CD14-positive monocyte (primary cell): Measurements from ENCODE around the gene MLX. TPM values are rescaled to one million over a fixed set of nuclear protein-coding genes. Genes with fewer than 3 reads are reported as not detected.
"Not testable (repeated sequence)": the region's sequence is repeated elsewhere in the genome, so short reads cannot be mapped to it uniquely, and the experiment has no call there.

Source experiments
- DNase-seq, 3 donors: peaks; one replicate each; pipeline ENCODE4 v3.0.0-alpha.2; 2011 to 2022
- H2AFZ ChIP-seq: 2 replicates; pipeline ENCODE4 v1.6.0; 2012; ENCODE audit warnings: mild to moderate bottlenecking, low read depth, low read length, inconsistent platforms; ENCODE audit not compliant: insufficient read depth, poor library complexity, severe bottlenecking
- H3K27ac ChIP-seq, 2 donors: 1 replicate in 1 of 2; 2 replicates in 1 of 2; pipeline ENCODE4 v1.5.1; 2012 to 2013; ENCODE audit warnings: low read length in 2 of 2, control low read depth in 1 of 2, inconsistent platforms in 1 of 2, low read depth in 1 of 2, mild to moderate bottlenecking in 1 of 2
- H3K27me3 ChIP-seq, 2 donors: one replicate each; pipeline versions ENCODE4 v1.6.0 to v1.6.1; 2011 to 2013; ENCODE audit warnings: low read length in 2 of 2; ENCODE audit not compliant: control insufficient read depth in 2 of 2, insufficient read depth in 2 of 2
- H3K36me3 ChIP-seq, 2 donors: replicated peaks in 1 of 2; 1 replicate in 1 of 2; 2 replicates in 1 of 2; pipeline versions ENCODE4 v1.5.1 to v1.6.1; 2012 to 2013; ENCODE audit warnings: low read length in 2 of 2, control low read depth in 1 of 2, inconsistent platforms in 1 of 2, mild to moderate bottlenecking in 1 of 2; ENCODE audit not compliant: insufficient read depth in 2 of 2, control insufficient read depth in 1 of 2
- H3K4me1 ChIP-seq, 2 donors: 1 replicate in 1 of 2; 2 replicates in 1 of 2; pipeline versions ENCODE4 v1.5.1 to v1.6.1; 2012 to 2013; ENCODE audit warnings: low read length in 2 of 2, control low read depth in 1 of 2, inconsistent platforms in 1 of 2, mild to moderate bottlenecking in 1 of 2, moderate library complexity in 1 of 2; ENCODE audit not compliant: insufficient read depth in 2 of 2, control insufficient read depth in 1 of 2
- H3K4me2 ChIP-seq: replicated peaks from 2 replicates; pipeline ENCODE3; 2012; ENCODE audit warnings: low read length, moderate library complexity, mild to moderate bottlenecking; ENCODE audit not compliant: poor library complexity, severe bottlenecking; ENCODE audit errors: extremely low read depth
- H3K4me3 ChIP-seq, 3 experiments: fragments of 200-600 bp in 1 of 3; sonication (generic) in 1 of 3; replicated peaks in 1 of 3; 1 replicate in 2 of 3; 2 replicates in 1 of 3; pipeline ENCODE4 v1.5.1; 2011 to 2013; ENCODE audit warnings: low read length in 3 of 3, mild to moderate bottlenecking in 3 of 3, control low read depth in 2 of 3, low read depth in 2 of 3, inconsistent platforms in 1 of 3, moderate library complexity in 1 of 3
- H3K79me2 ChIP-seq: 2 replicates; pipeline ENCODE4 v1.6.0; 2012; ENCODE audit warnings: mild to moderate bottlenecking, control low read depth, inconsistent platforms, low read length, moderate library complexity; ENCODE audit not compliant: insufficient read depth
- H3K9ac ChIP-seq: 2 replicates; pipeline ENCODE4 v1.6.0; 2017; ENCODE audit warnings: low read length, mild to moderate bottlenecking; ENCODE audit not compliant: insufficient read depth, poor library complexity, severe bottlenecking
- H3K9me3 ChIP-seq, 2 donors: replicated peaks in 1 of 2; 1 replicate in 1 of 2; 2 replicates in 1 of 2; pipeline versions ENCODE4 v1.5.1 to v1.6.1; 2012 to 2013; ENCODE audit warnings: low read length in 2 of 2, control low read depth in 1 of 2; ENCODE audit not compliant: control insufficient read depth in 1 of 2, insufficient read depth in 1 of 2
- H4K20me1 ChIP-seq: 2 replicates; pipeline ENCODE4 v1.6.0; 2012; ENCODE audit warnings: mild to moderate bottlenecking, low read length, control low read depth, moderate library complexity; ENCODE audit not compliant: insufficient read depth
- H3K27ac Mint-ChIP-seq, 7 donors: one replicate each; pipeline ENCODE4 v1.8.0; 2020; ENCODE audit warnings: mild to moderate bottlenecking in 7 of 7, mixed read lengths in 7 of 7, moderate library complexity in 6 of 7, inconsistent platforms in 2 of 7
- H3K27me3 Mint-ChIP-seq, 3 donors: one replicate each; pipeline ENCODE4 v1.8.0; 2021 to 2022; ENCODE audit warnings: low read depth in 3 of 3, mild to moderate bottlenecking in 3 of 3, mixed read lengths in 3 of 3, moderate library complexity in 3 of 3, inconsistent platforms in 1 of 3
- H3K36me3 Mint-ChIP-seq, 2 donors: one replicate each; pipeline ENCODE4 v1.8.0; 2020; ENCODE audit warnings: mixed read lengths in 2 of 2, inconsistent platforms in 1 of 2, mild to moderate bottlenecking in 1 of 2
- H3K4me1 Mint-ChIP-seq: one replicate; pipeline ENCODE4 v1.8.0; 2020; ENCODE audit warnings: mild to moderate bottlenecking, mixed read lengths
- H3K4me3 Mint-ChIP-seq, 2 donors: one replicate each; pipeline ENCODE4 v1.8.0; 2020; ENCODE audit warnings: mild to moderate bottlenecking in 2 of 2, mixed read lengths in 2 of 2, moderate library complexity in 1 of 2
- H3K9me3 Mint-ChIP-seq, 7 donors: one replicate each; pipeline ENCODE4 v1.8.0; 2020 to 2022; ENCODE audit warnings: mixed read lengths in 7 of 7, mild to moderate bottlenecking in 6 of 7, moderate library complexity in 6 of 7, inconsistent platforms in 2 of 7
- WGBS: methylation state at CpG from one replicate; pipeline ENCODE4 v1.1.5; 2013; ENCODE audit warnings: missing lambda C conversion rate; ENCODE audit not compliant: insufficient coverage; 5-methylcytosine and 5-hydroxymethylcytosine counted together
- intact Hi-C, 2 donors: fragments of 100-400 bp; cut with micrococcal nuclease; formaldehyde crosslinking; loops; one replicate each; pipeline versions ENCODE4 v1.15.0 to v1.15.1; 2023
- polyA plus RNA-seq, 3 donors: library from polyadenylated mRNA; depleted of rRNA in 1 of 3; unstranded in 2 of 3; stranded (reverse) in 1 of 3; fragments of 300-500 nt in 2 of 3; fragments of >200 nt in 1 of 3; fragmentation: Illumina TruSeq in 2 of 3; gene quantifications; 1 replicate in 2 of 3; 2 replicates in 1 of 3; pipeline ENCODE4 v1.2.3, GENCODE V29; 2012 to 2021
- TF ChIP-seq, protein P1 (sequence below): fragments of 200-600 bp; IDR thresholded peaks from one replicate; pipeline ENCODE4 v1.8.0; 2022; ENCODE audit warnings: antibody characterized with exemption, mild to moderate bottlenecking

The MLX gene
- polyA plus RNA-seq, 3 donors: 61.4 to 106 (median 63.5) TPM

DNA sequence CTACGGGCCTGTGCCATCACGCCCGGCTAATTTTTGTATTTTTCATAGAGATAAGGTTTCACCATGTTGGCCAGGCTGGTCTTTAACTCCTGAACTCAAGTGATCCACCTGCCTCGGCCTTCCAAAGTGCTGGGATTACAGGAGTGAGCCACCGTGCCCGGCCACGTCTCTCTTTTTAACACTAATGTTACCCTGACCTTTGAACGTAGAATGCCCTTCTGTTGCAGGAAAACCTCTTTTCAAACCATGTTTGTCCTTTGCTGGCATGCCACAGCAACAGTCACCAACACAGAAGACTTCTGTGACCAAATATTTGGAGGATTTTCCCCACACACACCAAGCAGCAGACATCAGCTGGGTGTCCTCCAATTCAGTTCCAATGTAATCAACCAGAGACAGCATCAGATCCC, 22.0 kb upstream of the MLX start:
- Mint-ChIP-seq H3K4me3 (no peak overlapping the region), H3K9me3 (peaks cover 0 to 4% (median 0%) of the 10 kb centered on the region in 7 donors), H3K27me3 (peaks cover 20 to 30% (median 26%) of the 10 kb centered on the region in 3 donors), H3K36me3 (peaks cover 51 to 68% of the 10 kb centered on the region in 2 donors), H3K27ac (no peak overlapping the region), H3K4me1 (peaks cover 9% of the 10 kb centered on the region)
- H3K9ac ChIP-seq: no peak overlapping the region
- no peaks in the 10 kb centered on the region for H3K9me3 ChIP-seq
- TF ChIP-seq, protein P1, sequence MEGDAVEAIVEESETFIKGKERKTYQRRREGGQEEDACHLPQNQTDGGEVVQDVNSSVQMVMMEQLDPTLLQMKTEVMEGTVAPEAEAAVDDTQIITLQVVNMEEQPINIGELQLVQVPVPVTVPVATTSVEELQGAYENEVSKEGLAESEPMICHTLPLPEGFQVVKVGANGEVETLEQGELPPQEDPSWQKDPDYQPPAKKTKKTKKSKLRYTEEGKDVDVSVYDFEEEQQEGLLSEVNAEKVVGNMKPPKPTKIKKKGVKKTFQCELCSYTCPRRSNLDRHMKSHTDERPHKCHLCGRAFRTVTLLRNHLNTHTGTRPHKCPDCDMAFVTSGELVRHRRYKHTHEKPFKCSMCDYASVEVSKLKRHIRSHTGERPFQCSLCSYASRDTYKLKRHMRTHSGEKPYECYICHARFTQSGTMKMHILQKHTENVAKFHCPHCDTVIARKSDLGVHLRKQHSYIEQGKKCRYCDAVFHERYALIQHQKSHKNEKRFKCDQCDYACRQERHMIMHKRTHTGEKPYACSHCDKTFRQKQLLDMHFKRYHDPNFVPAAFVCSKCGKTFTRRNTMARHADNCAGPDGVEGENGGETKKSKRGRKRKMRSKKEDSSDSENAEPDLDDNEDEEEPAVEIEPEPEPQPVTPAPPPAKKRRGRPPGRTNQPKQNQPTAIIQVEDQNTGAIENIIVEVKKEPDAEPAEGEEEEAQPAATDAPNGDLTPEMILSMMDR: no peak
- intact Hi-C loops: no loop called here
- no peak overlapping the region for H3K4me2 ChIP-seq
- H2AFZ ChIP-seq: no peak overlapping the region
- H3K79me2 ChIP-seq: no peaks in the 10 kb centered on the region
- H3K27me3 ChIP-seq: peaks cover 11 to 20% of the 10 kb centered on the region in 2 donors
- DNase-seq: no peak
- no peak overlapping the region for H3K27ac ChIP-seq
- no peak overlapping the region for H3K4me3 ChIP-seq
- 81% methylated on average over 7 of the region's 8 CpGs for WGBS
- peaks cover 35 to 43% of the 10 kb centered on the region in 2 donors for H3K36me3 ChIP-seq
- H4K20me1 ChIP-seq: peaks cover 29% of the 10 kb centered on the region
- peaks cover 6 to 9% of the 10 kb centered on the region in 2 donors for H3K4me1 ChIP-seq

DNA sequence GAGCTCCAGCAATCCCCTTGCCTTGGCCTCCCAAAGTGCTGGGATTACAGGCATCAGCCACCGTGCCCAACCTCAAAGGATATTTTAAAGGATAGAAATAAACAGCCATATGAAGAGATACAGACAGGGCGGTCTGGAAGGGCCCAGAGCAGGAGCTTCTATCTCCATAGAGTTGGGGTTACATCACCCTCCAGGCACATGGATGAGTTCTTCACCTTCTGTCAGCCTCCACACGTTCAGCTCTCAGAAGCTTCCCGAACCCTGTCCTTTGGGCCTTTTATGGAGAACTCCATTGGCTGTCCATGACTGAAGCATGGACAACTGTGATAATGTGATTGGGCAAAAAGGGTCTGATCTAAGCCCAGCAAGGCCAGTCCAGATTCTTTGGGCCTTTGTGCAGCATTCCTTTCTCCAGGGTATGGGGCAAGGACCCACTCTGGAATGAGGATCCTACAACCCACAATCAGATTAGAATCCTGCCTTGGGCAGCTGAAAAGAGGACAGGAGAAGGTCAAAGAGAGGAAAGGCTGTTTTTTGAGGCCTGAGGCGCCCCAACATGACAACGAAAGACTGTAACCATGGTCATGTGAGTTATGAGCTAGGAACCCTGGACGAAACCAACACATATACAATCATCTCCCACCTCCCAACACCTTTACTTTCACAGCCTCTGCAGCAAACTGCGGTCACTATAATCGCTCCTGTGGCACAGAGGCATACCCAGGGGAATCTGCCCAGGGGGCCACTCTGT, 21.0 kb upstream of the MLX start:
- peaks cover 11 to 20% of the 10 kb centered on the region in 2 donors for H3K27me3 ChIP-seq
- 94% methylated on average over 2 of the region's 9 CpGs for WGBS

More for the DNA sequence above, 21.0 kb upstream of the MLX start:
- H3K4me1 Mint-ChIP-seq, H3K9ac ChIP-seq, H3K27ac Mint-ChIP-seq, H3K27ac ChIP-seq, H3K79me2 ChIP-seq, H3K4me2 ChIP-seq, H3K9me3 Mint-ChIP-seq, H2AFZ ChIP-seq, intact Hi-C loops, DNase-seq, H3K9me3 ChIP-seq, H3K4me3 Mint-ChIP-seq, H3K4me1 ChIP-seq, H3K4me3 ChIP-seq: not testable (repeated sequence)
- Histone ChIP-seq H4K20me1 (peaks cover 29% of the 10 kb centered on the region), H3K36me3 (peaks cover 31 to 37% of the 10 kb centered on the region in 2 donors)
- H3K27me3 Mint-ChIP-seq: peaks cover 20 to 31% (median 26%) of the 10 kb centered on the region in 3 donors
- peaks cover 44 to 60% of the 10 kb centered on the region in 2 donors for H3K36me3 Mint-ChIP-seq
